Progenitor cell of endocrine pancreas (in vitro differentiated cells): ENCODE measurements around the gene ABR. TPM values are rescaled to one million over a fixed set of nuclear protein-coding genes. Genes with fewer than 3 reads are reported as not detected.

Source experiments
- DNase-seq: peaks from one replicate; pipeline ENCODE4 v3.0.0; 2021; ENCODE audit warnings: low spot score; ENCODE audit not compliant: unreplicated experiment
- H3K27ac Mint-ChIP-seq: 2 replicates; pipeline ENCODE4 v1.8.0; 2021; ENCODE audit warnings: mild to moderate bottlenecking, moderate library complexity, mixed read lengths
- H3K27me3 Mint-ChIP-seq: 2 replicates; pipeline ENCODE4 v1.8.0; 2021; ENCODE audit warnings: mixed read lengths
- H3K36me3 Mint-ChIP-seq: 2 replicates; pipeline ENCODE4 v1.8.0; 2022; ENCODE audit warnings: mixed read lengths; ENCODE audit not compliant: insufficient read depth
- H3K4me1 Mint-ChIP-seq: 2 replicates; pipeline ENCODE4 v1.8.0; 2021; ENCODE audit warnings: low read depth, mixed read lengths
- H3K4me3 Mint-ChIP-seq: 2 replicates; pipeline ENCODE4 v1.8.0; 2021; ENCODE audit warnings: low read depth, mild to moderate bottlenecking, moderate library complexity, mixed read lengths
- H3K9me3 Mint-ChIP-seq: 2 replicates; pipeline ENCODE4 v1.8.0; 2021; ENCODE audit warnings: low read depth, mixed read lengths
- total RNA-seq: library from RNA; stranded (reverse); gene quantifications from 2 replicates; pipeline ENCODE4 v1.2.1, GENCODE V29; 2021
- TF ChIP-seq, protein P1 (sequence below): fragments of 200-600 bp; sonication (generic); IDR thresholded peaks from one replicate; pipeline ENCODE4 v1.5.0; 2021; ENCODE audit warnings: antibody characterized with exemption, mild to moderate bottlenecking; ENCODE audit not compliant: unreplicated experiment

ABR gene
- total RNA-seq, 1 donor from 2014 or later, result 61.0 TPM

DNA sequence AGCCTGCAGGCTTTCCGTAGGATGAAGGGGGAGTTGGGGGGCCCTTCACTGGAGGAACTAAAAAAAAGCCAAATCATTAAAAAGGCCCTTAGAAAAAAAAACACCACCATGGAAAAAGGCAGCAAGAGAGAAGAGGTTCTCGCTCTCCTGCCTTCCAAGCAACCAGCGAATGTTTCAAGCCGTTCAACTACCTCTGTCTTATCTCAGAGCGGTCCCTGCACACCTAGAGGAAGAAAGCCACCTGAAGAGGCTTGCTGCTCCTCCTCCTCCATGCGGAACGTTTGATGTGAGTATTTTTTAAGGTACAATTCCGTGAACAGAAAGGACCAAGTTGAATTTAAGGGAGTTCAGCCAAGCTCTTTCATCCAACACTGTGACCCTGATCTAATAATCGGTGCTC is 209.4 kb downstream of the ABR start:
- no peak overlapping the region for H3K4me3 Mint-ChIP-seq
- TF ChIP-seq, protein P1, sequence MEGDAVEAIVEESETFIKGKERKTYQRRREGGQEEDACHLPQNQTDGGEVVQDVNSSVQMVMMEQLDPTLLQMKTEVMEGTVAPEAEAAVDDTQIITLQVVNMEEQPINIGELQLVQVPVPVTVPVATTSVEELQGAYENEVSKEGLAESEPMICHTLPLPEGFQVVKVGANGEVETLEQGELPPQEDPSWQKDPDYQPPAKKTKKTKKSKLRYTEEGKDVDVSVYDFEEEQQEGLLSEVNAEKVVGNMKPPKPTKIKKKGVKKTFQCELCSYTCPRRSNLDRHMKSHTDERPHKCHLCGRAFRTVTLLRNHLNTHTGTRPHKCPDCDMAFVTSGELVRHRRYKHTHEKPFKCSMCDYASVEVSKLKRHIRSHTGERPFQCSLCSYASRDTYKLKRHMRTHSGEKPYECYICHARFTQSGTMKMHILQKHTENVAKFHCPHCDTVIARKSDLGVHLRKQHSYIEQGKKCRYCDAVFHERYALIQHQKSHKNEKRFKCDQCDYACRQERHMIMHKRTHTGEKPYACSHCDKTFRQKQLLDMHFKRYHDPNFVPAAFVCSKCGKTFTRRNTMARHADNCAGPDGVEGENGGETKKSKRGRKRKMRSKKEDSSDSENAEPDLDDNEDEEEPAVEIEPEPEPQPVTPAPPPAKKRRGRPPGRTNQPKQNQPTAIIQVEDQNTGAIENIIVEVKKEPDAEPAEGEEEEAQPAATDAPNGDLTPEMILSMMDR, result no peak
- peaks cover 33% of the 10 kb centered on the region for H3K4me1 Mint-ChIP-seq

GRCh38 chr17:969811-970355 is 209.9 kb downstream of the ABR start:
- Mint-ChIP-seq H3K27ac (peak overlapping the region; percentile 86), H3K4me1 (peaks cover 38% of the 10 kb centered on the region), H3K36me3 (peaks cover 2% of the 10 kb centered on the region), H3K4me3 (no peak overlapping the region), H3K27me3 (no peaks in the 10 kb centered on the region), H3K9me3 (no peaks in the 10 kb centered on the region)
- no peak for DNase-seq
- TF ChIP-seq, protein P1, result no peak

More for the DNA sequence above, 209.4 kb downstream of the ABR start:
- H3K36me3 Mint-ChIP-seq, result peaks cover 2% of the 10 kb centered on the region
- DNase-seq, result no peak
- H3K9me3 Mint-ChIP-seq, result no peaks in the 10 kb centered on the region
- H3K27me3 Mint-ChIP-seq, result no peaks in the 10 kb centered on the region
- H3K27ac Mint-ChIP-seq, result peak overlapping the region; percentile 86

DNA sequence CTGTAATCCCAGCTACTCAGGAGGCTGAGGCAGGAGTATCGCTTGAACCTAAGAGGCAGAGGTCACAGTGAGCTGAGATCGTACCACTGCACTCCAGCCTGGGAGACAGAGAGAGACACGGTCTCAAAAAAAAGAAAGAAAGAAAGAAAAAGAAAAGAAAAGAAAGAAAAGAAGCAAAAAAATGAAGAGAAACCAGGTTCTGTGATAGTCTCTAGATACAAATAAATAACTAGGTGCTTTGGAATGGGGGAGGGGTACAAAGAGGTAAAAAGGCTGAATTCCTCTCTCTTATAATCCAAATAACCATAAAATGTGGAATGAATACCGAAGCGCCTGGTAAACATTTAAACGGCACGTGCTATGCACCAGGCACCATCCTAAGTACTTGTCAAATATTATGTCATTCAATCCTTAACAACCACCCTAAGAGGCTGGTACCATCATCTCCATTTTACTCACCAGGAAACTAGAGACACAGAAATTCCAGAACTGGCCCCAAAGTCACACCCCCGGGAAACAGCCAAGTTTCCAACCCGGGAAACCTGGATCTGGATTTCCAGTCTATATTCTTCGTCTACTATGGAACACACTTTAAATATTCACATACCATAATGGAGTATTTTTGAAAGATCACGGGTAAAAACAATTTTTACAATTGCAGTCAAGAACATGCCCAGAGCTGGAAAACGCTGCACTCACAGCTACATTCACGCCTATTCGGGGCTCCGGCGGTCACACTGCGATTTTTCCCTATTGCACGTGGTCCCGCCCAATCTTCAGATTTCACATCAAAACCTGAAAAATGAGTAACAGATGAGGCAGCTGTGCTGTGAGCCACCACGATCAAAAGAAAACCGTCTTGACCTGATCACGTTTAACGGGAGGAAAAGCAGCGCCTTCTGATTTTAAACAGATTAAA is 210.7 kb downstream of the ABR start:
- Mint-ChIP-seq H3K4me3 (no peak overlapping the region), H3K4me1 (peaks cover 46% of the 10 kb centered on the region), H3K27me3 (no peaks in the 10 kb centered on the region), H3K36me3 (peaks cover 2% of the 10 kb centered on the region), H3K27ac (peak overlapping the region; percentile 68), H3K9me3 (no peaks in the 10 kb centered on the region)
- TF ChIP-seq, protein P1, result no peak
- DNase-seq, result no peak

DNA sequence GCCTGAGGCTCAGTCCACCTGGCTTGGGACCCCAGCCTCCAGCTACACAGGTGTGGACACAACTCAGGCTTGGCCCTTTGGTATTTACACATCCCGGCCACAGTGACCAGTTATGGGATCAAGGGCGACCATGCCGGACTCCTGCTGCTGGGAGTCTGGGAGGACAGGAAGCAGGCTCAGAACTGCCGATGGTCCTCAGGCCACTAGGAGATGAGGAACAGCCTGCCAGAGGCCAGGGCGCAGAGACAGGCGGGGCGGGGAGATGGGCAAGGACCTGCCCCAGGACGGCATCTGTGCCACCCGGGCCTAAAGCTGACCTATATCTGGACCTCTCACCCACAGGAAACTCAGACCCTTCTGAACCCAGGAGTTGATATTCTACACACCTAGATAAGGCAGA is 212.7 kb downstream of the ABR start:
- Mint-ChIP-seq H3K4me3 (no peak overlapping the region), H3K27ac (no peak overlapping the region), H3K9me3 (no peaks in the 10 kb centered on the region), H3K27me3 (no peaks in the 10 kb centered on the region), H3K4me1 (peaks cover 48% of the 10 kb centered on the region), H3K36me3 (no peaks in the 10 kb centered on the region)
- no peak for DNase-seq
- TF ChIP-seq, protein P1, result no peak

GRCh38 chr17:965311-965989 is 214.3 kb downstream of the ABR start:
- H3K36me3 Mint-ChIP-seq, result no peaks in the 10 kb centered on the region
- no peaks in the 10 kb centered on the region for H3K27me3 Mint-ChIP-seq
- peaks cover 47% of the 10 kb centered on the region for H3K4me1 Mint-ChIP-seq
- TF ChIP-seq, protein P1, result no peak
- peak overlapping the region; percentile 60 for H3K27ac Mint-ChIP-seq
- H3K9me3 Mint-ChIP-seq, result no peaks in the 10 kb centered on the region
- DNase-seq, result no peak
- no peak overlapping the region for H3K4me3 Mint-ChIP-seq
